K562 (cell line): ENCODE measurements around the gene CCSAP. TPM values are rescaled to one million over a fixed set of nuclear protein-coding genes. Genes with fewer than 3 reads are reported as not detected.

ENCODE experiments used
- EZH2 ChIP-seq: IDR thresholded peaks from 2 replicates; pipeline ENCODE4 v1.6.1; 2012; ENCODE audit warnings: low read depth, mild to moderate bottlenecking, inconsistent platforms, low read length, borderline replicate concordance
- FOXP4 ChIP-seq: sonication (generic); formaldehyde crosslinking; IDR thresholded peaks from 2 replicates; pipeline ENCODE4 v1.8.0; 2022; ENCODE audit warnings: mild to moderate bottlenecking, missing genetic modification reagents, borderline replicate concordance
- MEIS2 ChIP-seq: fragments of 450-650 bp; IDR thresholded peaks from 2 replicates; pipeline ENCODE4 v1.6.1; 2014; ENCODE audit warnings: mild to moderate bottlenecking; ENCODE audit not compliant: partially characterized antibody
- RREB1 ChIP-seq: fragments of 250-450 bp; sonication (Bioruptor Pico); IDR thresholded peaks from 2 replicates; pipeline ENCODE4 v1.4.0; 2020
- SRSF9 ChIP-seq: fragments of 200-400 bp; formaldehyde crosslinking; IDR thresholded peaks from 2 replicates; pipeline ENCODE4 v1.6.1; 2017; ENCODE audit warnings: low read depth, low read length, borderline replicate concordance
- USF1 ChIP-seq: sonication (generic); formaldehyde crosslinking; IDR thresholded peaks from 2 replicates; pipeline ENCODE4 v1.9.0; 2022; ENCODE audit warnings: mild to moderate bottlenecking, missing genetic modification reagents
- ZFP36 ChIP-seq: fragments of 150-350 bp; IDR thresholded peaks from 2 replicates; pipeline ENCODE4 v1.6.1; 2018; ENCODE audit warnings: low read length, low read depth; ENCODE audit not compliant: partially characterized antibody
- ZNF668 ChIP-seq: fragments of 250-450 bp; sonication (Bioruptor Pico); IDR thresholded peaks from 2 replicates; pipeline ENCODE4 v1.8.0; 2022; ENCODE audit warnings: mild to moderate bottlenecking, inconsistent platforms
- polyA plus RNA-seq, 8 experiments: library from polyadenylated mRNA; depleted of rRNA in 4 of 8; stranded (reverse) in 5 of 8; unstranded in 3 of 8; fragments of >200 nt; fragmentation: Nextera tagmentation in 2 of 8; fragmentation: Illumina TruSeq in 1 of 8; extraction: Ambion mirVana in 2 of 8; extraction: Trizol in 1 of 8; gene quantifications; 2 replicates each; pipeline versions ENCODE4 v1.2.1 to v1.2.3, GENCODE V29; 2011 to 2014; ENCODE audit warnings: inconsistent platforms in 1 of 8, missing spikeins in 1 of 8
- total RNA-seq, 7 experiments: library from RNA; depleted of rRNA in 6 of 7; stranded (reverse); fragments of >200 nt in 6 of 7; fragmentation: Illumina TruSeq in 2 of 7; extraction: Trizol in 2 of 7; gene quantifications; 2 replicates each; pipeline versions ENCODE4 v1.2.1 to v1.2.3, GENCODE V29; 2011 to 2021; ENCODE audit warnings: low replicate concordance in 1 of 7
- TF ChIP-seq, protein P1 (sequence below): fragments of 250-450 bp; sonication (Bioruptor Pico); IDR thresholded peaks from 2 replicates; pipeline ENCODE4 v1.8.0; 2022; ENCODE audit warnings: inconsistent platforms
- TF ChIP-seq, protein P2 (sequence below): IDR thresholded peaks from 2 replicates; pipeline ENCODE4 v1.6.1; 2014; ENCODE audit warnings: antibody characterized with exemption

CCSAP gene
- total and polyA plus RNA-seq, 9 of the 15 experiments (the other 6 are each of a cell fraction or from before 2014, with no cell fraction given), result 3.6 to 15.9 (median 9.5) TPM

- TF ChIP-seq RREB1 (CRISPR knock-in tag) (no peak), FOXP4 (CRISPR knock-in tag) (no peak), USF1 (CRISPR knock-in tag) (no peak), EZH2 (no peak), ZFP36 (peak; percentile 48), MEIS2 (no peak), SRSF9 (no peak), ZNF668 (no peak)
- TF ChIP-seq, protein P1, sequence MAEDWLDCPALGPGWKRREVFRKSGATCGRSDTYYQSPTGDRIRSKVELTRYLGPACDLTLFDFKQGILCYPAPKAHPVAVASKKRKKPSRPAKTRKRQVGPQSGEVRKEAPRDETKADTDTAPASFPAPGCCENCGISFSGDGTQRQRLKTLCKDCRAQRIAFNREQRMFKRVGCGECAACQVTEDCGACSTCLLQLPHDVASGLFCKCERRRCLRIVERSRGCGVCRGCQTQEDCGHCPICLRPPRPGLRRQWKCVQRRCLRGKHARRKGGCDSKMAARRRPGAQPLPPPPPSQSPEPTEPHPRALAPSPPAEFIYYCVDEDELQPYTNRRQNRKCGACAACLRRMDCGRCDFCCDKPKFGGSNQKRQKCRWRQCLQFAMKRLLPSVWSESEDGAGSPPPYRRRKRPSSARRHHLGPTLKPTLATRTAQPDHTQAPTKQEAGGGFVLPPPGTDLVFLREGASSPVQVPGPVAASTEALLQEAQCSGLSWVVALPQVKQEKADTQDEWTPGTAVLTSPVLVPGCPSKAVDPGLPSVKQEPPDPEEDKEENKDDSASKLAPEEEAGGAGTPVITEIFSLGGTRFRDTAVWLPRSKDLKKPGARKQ (CRISPR knock-in tag), result no peak
- TF ChIP-seq, protein P2, sequence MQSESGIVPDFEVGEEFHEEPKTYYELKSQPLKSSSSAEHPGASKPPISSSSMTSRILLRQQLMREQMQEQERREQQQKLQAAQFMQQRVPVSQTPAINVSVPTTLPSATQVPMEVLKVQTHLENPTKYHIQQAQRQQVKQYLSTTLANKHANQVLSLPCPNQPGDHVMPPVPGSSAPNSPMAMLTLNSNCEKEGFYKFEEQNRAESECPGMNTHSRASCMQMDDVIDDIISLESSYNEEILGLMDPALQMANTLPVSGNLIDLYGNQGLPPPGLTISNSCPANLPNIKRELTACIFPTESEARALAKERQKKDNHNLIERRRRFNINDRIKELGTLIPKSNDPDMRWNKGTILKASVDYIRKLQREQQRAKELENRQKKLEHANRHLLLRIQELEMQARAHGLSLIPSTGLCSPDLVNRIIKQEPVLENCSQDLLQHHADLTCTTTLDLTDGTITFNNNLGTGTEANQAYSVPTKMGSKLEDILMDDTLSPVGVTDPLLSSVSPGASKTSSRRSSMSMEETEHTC, result no peak
Measured at GRCh38 chr1:229384822-229385221, 42.0 kb upstream of the CCSAP start (continued).
